H1 (cell line): ENCODE results near the gene USH1C.

ENCODE experiments used
- CTCF ChIP-seq, 3 experiments: IDR thresholded peaks; 1 replicate in 2 of 3; 2 replicates in 1 of 3; pipeline versions ENCODE4 v1.5.1 to v1.6.1; 2011; ENCODE audit warnings: low read length in 3 of 3, mild to moderate bottlenecking in 3 of 3, inconsistent platforms in 2 of 3, low read depth in 1 of 3, moderate library complexity in 1 of 3; ENCODE audit not compliant: insufficient read depth in 1 of 3; ENCODE audit errors: control extremely low read depth in 1 of 3
- EGR1 ChIP-seq: IDR thresholded peaks from 2 replicates; pipeline ENCODE4 v1.6.1; 2011; ENCODE audit warnings: low read depth, low read length, borderline replicate concordance
- EP300 ChIP-seq, 2 experiments: IDR thresholded peaks; 1 replicate in 1 of 2; 2 replicates in 1 of 2; pipeline ENCODE4 v1.6.1; 2011 to 2012; ENCODE audit warnings: low read depth in 2 of 2, low read length in 2 of 2, mild to moderate bottlenecking in 2 of 2, borderline replicate concordance in 1 of 2, inconsistent platforms in 1 of 2, moderate library complexity in 1 of 2
- EZH2 ChIP-seq: fragments of 200-600 bp; sonication (generic); IDR thresholded peaks from 2 replicates; pipeline ENCODE4 v1.7.1; 2012; ENCODE audit warnings: low read depth, mild to moderate bottlenecking, moderate library complexity, low read length, inconsistent platforms; ENCODE audit not compliant: severe bottlenecking
- NRF1 ChIP-seq: IDR thresholded peaks from 2 replicates; pipeline ENCODE4 v1.6.1; 2011; ENCODE audit warnings: mild to moderate bottlenecking, low read depth, low read length, improper control_type of control experiment
- PHF8 ChIP-seq: fragments of 200-600 bp; sonication (generic); conservative IDR thresholded peaks from 2 replicates; pipeline ENCODE4 v1.7.1; 2012; ENCODE audit warnings: low read depth, mild to moderate bottlenecking, inconsistent platforms, low read length, moderate library complexity
- TAF1 ChIP-seq: IDR thresholded peaks from 2 replicates; pipeline ENCODE4 v1.6.1; 2011; ENCODE audit warnings: mild to moderate bottlenecking, low read depth, low read length
- TEAD4 ChIP-seq: IDR thresholded peaks from 2 replicates; pipeline ENCODE4 v1.6.1; 2012; ENCODE audit warnings: low read depth, low read length, inconsistent platforms, mixed read lengths
- TF ChIP-seq, protein P1 (sequence below): IDR thresholded peaks from 2 replicates; pipeline ENCODE4 v1.6.1; 2012; ENCODE audit warnings: inconsistent platforms

DNA sequence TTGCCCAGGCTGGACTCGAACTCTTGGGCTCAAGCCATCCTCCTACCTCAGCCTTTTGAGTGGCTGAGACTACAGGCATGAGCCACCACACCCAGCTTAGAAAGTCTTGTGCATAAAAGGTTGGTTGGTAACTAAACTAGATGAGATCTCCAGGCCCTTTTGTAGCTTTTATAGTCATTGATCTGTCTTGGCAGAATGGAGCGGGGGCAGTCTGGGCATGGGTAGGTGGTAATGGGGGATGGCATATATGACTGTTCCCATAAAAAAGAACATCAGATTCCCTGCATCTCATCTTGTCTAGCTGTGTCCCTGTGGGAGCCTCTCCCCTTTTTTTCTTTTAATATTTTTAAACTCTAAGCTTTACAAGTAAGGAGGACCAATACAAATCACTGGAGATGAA lies 97.7 kb downstream of the USH1C start:
- TF ChIP-seq PHF8 (no peak), EGR1 (no peak), CTCF (IDR thresholded peaks at IDR 0.05; ENCODE audit: control extremely low read depth in 1 of 3, insufficient read depth in 1 of 3, low read depth in 1 of 3, low read length in 3 of 3) (no peak), EZH2 (no peak), TEAD4 (no peak), NRF1 (no peak), TAF1 (no peak), EP300 (IDR thresholded peaks at IDR 0.05; ENCODE audit: borderline replicate concordance in 1 of 2, low read depth in 2 of 2, low read length in 2 of 2) (no peak)
- TF ChIP-seq, protein P1, sequence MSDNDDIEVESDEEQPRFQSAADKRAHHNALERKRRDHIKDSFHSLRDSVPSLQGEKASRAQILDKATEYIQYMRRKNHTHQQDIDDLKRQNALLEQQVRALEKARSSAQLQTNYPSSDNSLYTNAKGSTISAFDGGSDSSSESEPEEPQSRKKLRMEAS: no peak
